Right kidney (tissue), 1 donor: ENCODE measurements around the gene ACTG1.

ENCODE experiments used
- DNase-seq: peaks from one replicate; pipeline ENCODE4 v3.0.0-alpha.2; 2016

The ACTG1 gene

DNA sequence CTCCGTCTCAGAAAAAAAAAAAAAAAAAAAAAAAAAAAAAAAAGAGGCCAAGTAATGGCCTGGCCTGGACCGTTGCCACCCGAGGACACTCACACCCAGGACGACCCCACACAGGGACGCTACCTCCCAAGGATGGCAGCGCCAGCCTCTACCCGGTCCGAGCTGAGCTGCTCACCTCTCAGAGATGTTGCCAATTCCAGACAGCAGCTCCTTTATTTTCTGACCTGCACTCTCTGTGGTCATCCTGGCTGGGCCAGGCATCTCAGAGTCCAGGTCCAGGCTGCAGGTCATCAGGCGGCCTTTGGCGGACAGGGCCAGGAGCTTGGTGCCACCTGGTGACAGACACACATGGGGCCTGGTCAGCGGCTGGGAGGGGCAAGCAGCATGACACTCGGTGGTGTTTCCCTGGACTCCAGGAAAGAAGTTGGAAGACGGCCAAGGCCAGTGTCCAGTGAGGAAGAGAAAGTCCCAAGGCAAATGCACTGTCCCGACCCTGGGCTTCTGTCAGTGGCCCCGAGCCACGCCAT is 36.5 kb upstream of the ACTG1 start:
- no peak for DNase-seq

DNA sequence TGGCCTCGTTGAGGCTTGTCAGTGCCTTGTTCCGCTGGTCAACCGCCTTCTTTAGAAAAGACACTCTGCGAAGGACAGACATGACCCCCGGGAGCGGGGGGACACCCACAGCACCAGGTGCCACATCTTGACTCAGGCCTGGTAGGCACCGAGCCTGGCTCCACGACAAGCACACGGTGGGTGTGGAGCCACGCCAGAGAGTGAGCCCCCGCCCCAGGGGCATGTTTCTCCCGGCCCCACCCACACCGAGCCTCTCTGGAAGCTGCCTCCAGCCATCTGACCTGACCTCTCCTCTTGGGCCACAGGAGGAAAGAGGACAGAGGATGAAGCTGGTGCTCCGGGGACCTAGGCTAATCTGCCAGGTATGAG is 35.0 kb upstream of the ACTG1 start:
- no peak for DNase-seq

DNA sequence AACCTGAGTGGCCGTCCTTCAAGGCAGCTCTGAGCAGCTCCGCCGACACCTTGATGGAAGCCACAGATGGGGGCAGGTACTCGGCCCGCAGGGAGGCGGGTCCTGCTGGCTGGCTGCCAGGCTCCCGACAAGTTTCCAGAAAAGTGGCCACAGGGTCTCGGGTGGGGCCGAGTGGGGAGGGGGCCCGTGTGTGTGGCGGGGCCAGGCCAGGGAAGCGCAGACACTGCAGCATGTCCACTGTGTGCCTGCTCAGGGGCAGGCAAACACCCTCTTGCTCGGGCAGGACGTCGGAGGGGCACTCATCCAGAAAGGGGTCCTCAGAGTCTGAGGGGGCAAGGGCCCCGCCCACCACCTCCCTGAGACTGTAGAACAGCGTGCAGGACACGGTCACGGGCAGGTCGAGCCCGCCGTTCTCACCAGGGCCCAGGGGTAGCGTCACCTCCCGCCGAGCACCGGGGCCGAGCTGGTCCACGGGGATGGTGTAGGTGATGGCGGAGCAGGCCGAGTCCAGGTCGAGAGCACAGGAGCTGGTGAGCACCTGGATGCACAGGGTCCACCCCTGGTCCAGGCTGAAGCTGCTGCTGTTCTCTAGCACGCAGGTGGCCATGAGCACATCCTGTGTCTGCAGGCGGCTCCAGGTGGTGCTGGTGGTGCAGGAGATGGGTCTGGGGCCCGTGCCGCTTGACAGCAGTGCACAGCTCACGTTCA is 34.5 kb upstream of the ACTG1 start:
- DNase-seq, result no peak

DNA sequence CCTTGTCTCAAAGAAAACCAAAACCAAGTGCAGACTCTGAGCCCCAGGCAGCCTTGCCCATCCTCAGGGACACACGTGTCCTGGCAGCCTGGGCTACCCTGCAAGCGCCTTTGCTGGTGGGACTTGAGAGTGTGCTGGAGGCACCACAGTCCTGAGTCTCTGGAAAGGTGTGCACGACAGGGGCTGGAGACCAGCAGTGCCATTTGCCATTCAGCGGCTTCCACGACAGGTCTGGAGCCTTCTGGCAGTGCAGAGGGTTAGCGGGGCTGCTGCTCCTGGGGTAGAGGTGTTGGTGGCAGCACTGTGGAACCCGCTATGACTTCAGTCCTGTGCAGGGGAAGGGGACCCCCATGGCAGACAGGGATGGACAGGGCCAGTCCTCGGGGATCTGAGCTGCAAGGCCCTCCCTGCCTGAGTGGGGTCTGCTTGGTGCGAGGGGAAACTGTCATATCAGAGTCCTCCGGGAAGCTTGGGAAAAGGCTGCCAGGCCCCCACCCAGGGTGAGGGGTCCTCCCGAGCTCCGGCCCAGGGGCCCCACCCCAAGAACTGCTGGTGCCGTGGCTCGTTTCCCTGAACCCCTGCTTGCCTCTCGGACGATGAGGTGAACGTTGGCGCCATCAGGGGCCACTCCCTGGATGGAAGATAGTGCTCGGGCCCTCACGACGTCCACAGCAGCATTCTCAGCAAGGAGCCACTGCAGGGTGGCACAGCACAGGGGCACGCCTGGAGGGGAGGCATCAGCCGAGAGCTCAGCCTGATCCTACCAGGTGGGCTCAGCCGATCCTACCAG is 32.8 kb upstream of the ACTG1 start:
- DNase-seq, result no peak

DNA sequence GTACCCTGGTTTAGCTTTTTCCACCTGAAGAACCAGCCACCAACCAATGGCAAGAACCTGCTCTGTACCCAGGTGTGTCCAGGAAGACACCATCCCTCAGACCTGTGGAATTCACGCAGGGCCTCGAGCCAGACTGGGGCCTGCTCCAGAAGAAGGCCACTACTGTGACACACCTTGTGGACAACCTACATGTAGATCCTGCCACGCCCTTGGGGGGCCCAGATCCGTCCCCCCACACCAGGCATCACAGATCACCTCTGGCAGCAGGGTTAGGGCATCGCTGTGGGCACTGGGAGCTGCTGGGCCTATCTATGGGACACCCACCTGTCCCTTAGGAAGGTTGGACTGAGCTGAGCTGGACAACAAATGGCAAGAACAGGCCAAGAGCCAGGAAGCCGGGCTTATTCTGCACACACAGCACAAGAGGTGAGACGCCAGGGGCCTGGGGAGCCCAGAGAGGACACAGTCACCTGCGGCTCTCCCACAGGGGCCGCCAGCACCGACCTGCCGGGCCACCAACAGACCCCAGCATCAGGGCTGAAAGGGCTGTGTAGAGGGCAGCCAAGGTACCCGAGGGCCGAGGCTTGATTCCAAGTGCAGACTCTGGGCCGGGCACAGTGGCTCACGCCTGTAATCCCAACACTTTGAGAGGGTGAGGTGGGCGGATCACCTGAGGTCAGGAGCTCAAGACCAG is 31.8 kb upstream of the ACTG1 start:
- DNase-seq, result no peak

DNA sequence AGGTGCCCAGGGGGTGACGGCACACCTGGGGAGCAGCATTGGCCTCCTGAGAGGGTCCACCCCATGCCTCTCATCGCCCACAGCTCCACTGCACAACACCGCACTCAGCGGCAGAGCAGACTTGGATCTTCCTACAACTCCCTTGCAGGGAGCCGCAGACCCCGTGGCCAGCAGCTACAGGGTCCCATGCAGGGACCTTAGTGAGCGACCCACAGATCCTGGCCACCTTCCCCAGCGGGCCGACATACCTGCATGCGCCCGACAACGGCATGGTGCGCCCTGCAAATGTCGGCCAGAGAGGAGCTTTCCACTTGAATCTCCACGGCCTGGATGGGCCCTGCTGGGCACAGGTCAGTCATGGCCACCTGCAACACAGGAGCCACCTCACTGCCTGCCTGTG is 31.2 kb upstream of the ACTG1 start:
- DNase-seq, result no peak

DNA sequence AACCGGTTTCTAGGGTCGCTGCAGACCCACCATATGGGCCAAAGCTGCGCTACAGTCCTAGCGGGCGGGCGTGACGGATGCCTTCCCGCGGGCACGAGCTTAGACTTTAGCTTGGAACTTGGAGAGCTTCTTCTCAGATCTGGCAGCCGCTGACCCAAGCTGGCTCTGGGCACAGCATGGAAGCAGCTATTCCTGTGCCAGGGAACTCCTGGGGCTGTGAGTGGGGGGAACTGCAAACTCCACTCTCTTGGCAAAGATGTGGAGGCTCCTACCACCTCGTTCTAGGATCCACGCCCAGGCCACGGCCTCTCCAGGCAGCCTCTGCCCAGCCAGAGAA is 30.7 kb upstream of the ACTG1 start:
- DNase-seq, result no peak

DNA sequence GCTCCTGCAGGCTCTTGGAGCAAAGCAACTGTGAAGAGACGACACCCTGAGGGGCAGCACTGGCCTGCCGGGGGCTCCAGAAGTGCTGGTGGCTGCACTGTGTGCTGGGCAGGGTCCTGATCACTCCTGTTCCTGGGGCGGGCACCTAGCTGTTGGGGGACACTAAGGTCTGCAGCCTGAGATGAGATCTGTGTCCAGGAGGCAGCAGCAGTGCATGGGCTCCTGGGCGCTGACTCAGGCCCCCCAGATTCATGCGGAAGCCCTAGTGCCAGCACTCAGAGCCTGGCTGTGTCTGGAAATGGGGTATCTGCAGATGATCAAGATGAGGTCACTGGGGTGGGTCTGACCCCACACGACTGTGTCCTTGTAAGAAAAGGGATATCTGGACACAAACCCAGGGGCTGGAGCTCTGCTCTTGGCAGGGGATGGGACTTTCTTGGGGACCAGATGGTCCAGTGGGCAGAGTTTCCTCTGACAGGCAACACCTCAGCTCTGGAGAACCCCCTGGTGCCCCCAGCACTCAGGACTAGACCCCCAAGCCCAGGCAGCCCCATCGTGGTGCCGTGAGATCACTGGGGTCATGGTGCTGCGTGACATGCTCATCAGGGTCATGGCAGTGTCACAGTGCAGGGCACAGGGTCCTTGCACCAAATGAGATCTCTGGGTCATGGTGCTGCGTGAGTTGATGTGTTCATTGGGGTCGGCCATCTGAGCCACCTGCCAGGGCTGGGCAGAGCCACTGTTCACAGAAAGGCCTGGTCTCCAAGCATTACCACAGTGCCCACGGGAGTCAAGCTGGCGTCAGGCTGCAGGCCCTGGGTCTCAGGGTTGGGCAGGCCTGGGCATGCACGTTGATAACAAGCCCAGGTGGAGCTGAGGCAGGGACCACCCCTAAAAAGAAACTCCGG is 30.1 kb upstream of the ACTG1 start:
- DNase-seq, result no peak

DNA sequence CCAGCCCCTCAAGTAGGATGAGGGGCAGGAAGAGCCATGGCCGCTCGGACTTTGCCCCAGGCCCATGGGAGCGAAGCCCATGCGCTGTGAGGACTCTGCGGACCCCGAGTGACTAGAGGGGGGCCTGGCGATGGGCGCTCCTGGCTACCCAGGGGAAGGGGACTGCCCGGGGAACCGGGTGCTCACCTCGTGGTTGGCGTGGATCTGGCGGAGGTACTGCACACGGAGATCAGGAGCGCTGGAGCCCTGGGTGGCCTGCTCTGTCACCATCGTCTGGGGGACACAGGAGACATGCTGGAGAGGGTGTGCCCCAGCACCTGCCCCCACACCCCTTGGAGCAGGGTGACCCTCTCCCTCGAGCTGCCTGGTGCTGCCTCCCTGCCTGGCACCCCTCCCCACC is 28.5 kb upstream of the ACTG1 start:
- no peak for DNase-seq

DNA sequence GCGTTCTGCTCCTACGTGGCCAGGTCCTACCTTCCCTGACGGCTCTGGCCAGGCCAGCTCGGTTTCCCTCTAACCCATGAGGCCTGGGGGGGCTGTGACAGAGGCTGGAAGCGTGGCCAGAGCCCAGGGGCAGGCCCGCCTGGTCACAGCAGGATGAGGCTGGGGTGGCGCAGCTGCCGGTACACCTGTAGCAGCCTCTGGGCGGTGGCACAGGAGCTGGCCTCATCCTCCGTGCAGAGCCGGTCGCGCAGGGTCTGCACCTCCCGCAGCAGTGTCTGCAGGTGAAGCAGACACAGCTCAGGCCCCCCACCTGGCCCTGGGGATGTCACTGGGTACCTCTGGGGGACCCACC is 28.1 kb upstream of the ACTG1 start:
- DNase-seq, result no peak

DNA sequence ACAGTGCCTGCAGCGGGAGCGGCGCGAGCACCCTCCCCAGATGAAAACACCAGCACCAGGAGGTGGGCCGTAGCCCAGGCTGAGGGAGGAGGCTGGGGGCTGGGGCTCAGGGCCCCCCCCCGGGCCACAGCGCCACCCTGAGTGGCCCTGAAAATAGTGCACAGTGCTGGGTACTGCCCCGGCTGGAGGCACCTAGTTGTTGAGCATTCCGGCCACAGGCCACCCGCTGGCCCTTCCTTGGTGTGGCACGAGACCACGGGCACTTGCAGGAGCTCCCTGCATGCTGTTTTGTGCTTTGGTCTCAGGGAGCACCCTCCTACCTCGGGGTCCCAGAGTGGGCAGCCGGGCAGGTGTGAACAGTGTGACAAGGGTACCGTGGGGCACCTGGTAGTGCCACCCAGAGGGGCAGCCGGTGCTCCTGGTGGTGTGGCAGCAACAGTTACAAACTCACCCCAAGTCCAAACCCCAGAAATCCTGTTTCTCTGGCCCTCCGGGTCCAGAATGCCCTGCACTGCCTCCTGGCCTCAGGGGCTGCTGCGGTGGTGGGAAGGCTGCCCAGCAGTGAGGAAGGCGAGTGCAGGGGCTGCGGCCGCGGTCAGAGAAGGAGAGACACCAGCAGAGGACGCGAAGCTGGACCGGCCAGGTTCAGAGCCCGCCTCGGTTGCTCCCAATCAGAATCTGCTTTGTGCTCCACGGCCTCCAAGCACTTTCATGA is 27.5 kb upstream of the ACTG1 start:
- no peak for DNase-seq

DNA sequence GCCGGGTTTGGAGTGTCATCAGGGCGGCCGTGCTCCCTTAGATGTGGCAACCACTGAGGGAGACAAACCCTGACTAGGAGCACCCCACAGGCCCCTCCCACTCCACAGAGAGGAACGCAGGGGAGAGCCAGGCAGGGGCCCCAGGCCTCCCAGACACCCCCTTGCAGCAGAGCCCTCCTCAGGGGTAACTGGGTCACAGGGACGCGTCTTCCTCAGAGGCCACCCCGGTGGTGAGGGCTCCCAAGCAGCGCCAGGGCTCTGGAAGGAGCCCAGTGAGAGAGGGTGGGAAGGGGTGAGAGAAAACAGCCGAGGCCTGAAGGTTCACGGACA is 26.9 kb upstream of the ACTG1 start:
- DNase-seq, result no peak

DNA sequence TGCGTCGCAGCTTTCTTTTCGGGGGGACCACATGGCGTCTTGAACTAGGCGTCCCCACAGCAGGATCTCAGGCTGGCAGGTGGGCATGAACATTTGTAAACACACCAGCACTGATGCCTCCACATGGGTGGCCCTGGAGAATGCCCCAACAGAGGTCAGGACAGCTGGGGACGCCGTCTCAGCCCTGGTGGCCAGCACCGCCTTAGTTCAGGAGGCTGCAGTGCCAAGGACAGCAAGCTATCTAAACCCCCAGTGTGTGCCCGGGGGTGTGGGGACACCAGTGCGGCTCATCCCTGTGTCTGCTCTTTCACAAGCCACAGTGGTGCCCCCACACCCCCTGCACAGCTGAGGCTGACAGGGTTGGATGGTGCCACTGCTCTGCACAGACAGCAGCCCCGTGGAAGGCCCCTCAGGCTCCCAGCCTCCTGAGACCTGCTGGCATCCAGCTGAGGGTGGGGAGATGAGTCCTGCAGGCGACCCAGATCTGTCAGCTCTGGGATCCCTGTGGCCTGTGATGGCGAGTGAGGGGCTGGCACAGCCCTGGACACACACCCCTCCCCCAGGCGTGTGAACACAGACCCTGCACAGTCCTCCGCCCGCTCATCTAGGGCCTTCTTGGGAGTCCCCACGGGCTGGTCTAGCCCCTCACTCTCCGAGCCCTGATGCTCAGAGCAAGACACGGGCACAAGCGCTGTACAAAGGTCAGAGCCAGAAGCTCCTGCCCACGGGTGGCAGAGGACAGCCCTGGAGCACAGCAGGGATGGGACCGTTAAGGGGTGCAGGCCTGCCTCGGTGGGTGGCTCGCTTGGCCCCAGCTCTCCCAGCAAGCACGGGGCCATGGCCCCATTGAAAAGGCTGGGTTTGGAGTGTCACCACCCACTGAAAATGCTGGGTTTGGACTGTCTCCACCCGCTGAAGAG is 26.3 kb upstream of the ACTG1 start:
- DNase-seq, result no peak

DNA sequence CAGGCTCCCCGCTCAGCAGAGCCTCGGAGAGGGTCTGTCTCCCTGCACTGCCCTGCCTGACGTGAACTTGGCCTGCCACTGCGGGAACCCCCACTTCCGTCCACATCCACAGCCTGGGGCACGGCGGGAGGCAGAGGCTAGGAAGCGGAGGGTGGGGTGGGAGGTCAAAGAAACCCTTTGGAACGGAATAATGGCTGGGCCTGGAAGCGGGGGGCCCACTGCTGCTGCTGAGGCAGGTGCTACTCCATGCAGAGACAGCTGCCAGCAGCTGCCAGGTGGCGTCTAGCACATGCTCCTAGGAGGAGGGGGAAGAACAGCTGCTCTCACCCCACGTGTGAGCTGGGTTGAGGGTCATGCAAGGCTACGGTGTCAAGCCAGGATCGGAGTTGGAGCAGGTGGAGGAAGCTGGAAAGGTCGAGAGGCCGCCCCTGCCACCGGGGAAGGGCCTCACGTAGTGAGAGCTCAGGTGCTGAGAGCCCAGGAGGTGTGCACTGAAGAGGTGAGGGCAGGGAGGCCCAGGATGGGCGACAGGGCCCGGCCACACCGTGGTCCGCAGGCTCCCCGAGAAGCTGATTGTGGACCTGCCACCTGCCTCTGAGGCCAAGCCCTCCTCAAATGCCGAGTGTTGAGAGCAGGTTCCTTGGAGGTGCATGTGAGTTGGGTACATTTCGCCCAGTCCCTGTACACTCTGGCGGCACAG is 25.4 kb upstream of the ACTG1 start:
- no peak for DNase-seq

DNA sequence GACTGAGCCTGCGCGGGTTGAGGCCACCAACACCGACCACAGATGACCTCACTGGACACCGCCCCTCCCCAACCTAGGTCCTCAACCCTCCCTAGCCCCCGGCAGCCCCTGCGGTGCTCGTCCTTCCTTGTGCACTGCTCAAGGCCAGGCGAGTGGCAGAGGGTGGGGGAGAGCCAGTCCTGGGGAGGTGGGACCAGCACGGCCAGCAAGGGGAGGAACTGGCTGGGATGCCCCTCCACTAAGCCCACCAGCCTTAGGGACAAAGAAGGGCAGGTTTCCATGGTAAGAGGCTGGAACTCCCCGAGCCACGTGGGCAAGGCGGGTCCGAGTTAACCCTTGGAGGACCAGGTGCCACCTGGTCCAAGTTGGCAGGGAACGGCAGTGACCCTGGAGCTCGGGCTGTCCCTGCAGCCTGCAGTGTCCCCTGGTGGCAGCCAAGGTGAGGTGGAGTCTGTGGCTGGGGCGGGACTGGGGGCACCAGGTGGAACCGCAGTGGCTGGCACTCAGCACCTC is 24.8 kb upstream of the ACTG1 start:
- DNase-seq, result peak; percentile 72

DNA sequence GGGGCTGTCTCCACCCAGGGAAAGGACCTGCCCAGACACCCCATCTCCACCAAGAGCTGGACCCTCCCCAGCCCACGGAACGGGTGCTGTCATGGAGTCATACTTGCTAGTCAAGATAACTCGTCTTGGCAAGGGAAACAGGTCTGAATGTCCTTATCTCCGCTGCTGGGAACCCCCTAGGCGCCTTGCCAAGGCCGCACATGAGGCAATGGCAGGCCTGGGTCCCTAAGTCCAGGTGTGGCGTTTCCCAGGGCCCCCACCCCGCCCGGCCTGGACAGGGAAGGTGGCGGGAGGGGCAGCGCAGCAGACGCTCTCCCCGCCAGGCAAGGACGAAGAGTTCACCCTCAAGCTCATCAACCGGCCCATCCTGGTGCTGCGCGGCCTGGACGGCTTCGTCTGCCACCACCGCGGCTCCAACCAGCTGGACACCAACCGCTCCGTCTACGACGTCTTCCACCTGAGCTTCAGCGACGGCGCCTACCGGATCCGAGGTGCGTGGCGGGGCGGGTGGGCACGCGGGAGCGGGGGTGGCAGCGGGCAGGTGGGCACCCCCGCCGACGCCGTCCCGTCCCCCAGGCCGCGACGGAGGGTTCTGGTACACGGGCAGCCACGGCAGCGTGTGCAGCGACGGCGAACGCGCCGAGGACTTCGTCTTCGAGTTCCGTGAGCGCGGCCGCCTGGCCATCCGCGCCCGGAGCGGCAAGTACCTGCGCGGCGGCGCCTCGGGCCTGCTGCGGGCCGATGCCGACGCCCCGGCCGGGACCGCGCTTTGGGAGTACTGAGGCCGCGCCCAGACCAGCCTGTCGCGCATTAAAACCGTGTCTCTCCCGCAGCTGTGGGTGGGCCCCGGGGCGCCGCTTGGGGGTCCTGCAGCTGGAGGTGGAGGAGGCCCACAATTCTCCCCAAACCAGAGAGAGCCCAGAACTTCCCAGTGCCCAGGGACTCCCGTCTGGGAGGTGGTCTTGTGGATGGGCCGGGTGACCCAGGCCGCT is 24.0 kb upstream of the ACTG1 start:
- no peak for DNase-seq

DNA sequence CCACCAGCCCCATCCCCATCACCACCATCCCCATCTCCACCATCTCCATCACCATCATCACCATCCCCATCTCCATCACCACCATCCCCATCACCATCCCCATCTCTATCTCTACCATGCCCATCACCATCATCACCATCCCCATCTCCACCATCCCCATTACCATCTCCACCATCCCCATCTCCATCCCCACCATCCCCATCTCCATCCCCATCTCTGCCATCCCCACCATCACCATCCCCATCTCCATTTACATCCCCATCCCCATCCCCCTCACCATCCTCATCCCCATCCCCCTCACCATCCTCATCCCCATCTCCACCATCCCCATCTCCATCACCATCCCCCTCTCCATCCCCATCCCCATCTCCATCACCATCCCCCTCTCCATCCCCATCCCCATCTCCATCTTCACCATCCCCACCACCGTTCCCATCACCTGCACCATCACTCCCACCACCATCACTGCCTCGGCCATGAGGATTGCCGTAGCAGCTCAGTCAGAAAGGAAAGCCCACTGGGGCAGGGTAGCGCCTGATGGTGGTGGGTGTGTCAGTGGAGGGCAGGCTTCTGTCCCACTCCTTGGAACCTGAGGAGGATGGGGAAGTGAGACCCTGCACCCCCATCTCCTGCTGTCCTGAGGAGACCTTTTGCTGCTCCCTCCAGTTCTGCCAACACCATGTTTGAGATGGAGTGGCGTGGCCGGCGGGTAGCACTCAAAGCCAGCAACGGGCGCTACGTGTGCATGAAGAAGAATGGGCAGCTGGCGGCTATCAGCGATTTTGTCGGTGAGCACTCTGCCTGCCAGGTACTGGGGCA is 23.1 kb upstream of the ACTG1 start:
- DNase-seq, result no peak

DNA sequence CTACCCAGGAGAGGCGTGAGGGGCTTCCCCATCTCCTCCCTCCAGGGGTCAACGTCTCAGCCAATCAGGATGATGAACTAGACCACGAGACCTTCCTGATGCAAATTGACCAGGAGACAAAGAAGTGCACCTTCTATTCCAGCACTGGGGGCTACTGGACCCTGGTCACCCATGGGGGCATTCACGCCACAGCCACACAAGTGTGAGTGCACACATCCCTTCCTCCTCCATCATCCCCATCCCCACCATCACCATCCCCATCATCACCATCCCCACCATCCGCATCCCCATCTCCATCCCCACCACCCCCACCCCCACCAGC is 22.4 kb upstream of the ACTG1 start:
- no peak for DNase-seq
